Stimulated activated CD8-positive, alpha-beta memory T cell treated with anti-CD3 and anti-CD28 coated beads, Interleukin-12 subunit alpha, Interleukin-12 subunit beta, amount 100 ng/mL, for 4 hours (primary cell): Measurements from ENCODE around the gene LRRC7.
"Not testable (repeated sequence)": the region's sequence is repeated elsewhere in the genome, so short reads cannot be mapped to it uniquely, and the experiment has no call there.

Source experiments
- DNase-seq: peaks from one replicate; pipeline ENCODE4 v3.0.0-alpha.2; 2020; ENCODE audit warnings: low read depth

The LRRC7 gene

GRCh38 chr1:69697340-69697739 is 129.6 kb downstream of the LRRC7 start:
- DNase-seq: no peak

GRCh38 chr1:69700770-69701169 is 133.0 kb downstream of the LRRC7 start:
- no peak for DNase-seq

GRCh38 chr1:69702085-69702484 is 134.4 kb downstream of the LRRC7 start:
- no peak for DNase-seq

DNA sequence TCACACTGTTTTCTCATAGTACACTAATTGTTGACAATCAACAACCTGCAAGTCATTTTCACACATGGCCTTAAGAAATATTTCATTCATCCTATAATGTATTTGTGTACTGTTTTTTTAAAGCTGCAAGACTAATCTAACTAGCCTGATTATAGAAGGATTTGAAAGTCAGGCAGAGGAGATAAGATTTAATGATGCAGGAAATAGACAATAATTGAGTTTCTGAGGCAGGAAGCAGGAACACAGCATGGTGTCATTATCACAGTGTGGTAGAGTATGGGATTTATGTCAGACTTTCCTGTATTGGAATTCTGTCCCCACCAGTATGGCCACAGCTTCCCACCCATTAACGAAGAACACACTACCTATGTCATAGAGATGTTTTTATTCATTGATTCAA is 138.8 kb downstream of the LRRC7 start:
- DNase-seq: no peak

GRCh38 chr1:69707103-69707502 is 139.4 kb downstream of the LRRC7 start:
- no peak for DNase-seq

GRCh38 chr1:69710484-69711189 is 142.9 kb downstream of the LRRC7 start:
- no peak for DNase-seq

- no peak for DNase-seq
Observed at GRCh38 chr1:69711190-69711930, 143.6 kb downstream of the LRRC7 start.

DNA sequence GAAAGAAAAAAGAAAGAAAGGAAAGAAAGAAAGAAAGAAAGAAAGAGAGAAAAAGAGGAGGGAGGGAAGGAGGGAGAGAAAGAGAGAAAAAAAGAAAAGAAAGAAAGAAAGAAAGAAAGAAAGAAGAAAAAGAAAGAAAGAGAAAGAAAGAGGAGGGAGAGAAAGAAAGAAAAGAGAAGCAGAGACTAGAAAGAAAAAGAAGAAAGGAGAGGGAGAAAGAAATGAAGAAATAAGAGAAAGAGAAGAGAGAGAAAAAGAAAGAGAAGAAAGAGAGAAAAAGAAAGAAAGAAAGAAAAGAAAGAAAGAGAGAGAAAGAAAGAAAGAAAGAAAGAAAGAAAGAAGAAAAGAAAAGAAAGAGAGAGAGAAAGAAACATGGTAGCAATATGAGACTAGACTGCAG is 150.1 kb downstream of the LRRC7 start:
- not testable (repeated sequence) for DNase-seq

DNA sequence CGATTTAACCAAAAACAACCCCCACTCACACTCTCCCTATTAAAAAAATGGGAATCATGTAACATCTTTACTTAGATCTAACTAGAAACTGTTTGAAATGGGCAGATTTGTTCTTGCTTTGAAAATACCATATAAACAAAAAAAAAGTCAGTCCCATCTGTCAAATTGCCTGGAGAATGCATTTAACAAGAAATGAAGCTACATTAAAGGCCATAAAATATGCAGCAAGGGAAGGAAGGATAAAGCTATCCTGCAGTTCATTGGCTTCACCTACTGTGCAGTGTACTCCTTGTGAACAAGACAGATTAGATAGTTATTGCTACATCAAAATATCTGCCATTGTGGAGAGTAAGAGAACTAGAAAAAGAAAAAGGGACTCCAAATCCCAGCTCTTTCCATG is 160.5 kb downstream of the LRRC7 start:
- DNase-seq: no peak

- no peak for DNase-seq
Observed at GRCh38 chr1:69733061-69733460, 165.3 kb downstream of the LRRC7 start.

GRCh38 chr1:69737527-69738185 is 169.9 kb downstream of the LRRC7 start:
- no peak for DNase-seq

DNA sequence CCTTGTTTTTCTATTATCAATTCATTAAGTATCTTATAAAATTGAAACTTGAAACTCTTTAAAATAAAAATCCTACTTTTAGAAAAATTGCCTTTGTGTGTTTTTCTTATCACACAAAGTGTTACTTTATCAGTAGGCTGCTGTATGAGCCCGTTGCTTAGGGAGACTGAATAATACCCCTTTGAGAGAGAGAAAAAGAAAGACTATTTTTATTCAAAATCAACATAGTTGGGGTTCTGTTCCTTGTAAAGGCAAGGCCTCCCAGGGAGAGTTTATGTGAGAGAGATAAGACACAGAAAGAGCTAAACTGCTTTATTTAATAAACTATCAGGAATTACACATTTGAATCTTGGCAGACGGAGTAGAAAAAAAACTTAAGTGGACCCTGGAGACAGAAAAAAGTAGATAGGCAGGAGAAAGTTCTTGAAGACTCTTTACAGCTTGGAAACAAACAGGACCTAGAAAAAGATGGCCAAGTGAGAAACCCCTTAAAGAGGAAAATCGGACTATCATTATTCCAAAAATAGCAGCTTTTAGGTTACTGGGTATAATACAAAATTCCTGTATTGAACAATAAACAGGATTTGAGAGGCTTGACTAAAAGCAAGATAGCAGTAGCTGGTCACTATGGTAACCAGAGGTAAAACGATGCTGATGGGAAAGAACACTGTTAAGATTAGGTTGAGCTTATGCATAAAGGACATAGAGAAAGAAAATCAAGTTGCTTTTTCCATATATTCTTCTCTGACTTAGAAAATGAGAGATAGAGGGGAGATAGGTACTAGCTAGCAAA is 170.9 kb downstream of the LRRC7 start:
- no peak for DNase-seq

DNA sequence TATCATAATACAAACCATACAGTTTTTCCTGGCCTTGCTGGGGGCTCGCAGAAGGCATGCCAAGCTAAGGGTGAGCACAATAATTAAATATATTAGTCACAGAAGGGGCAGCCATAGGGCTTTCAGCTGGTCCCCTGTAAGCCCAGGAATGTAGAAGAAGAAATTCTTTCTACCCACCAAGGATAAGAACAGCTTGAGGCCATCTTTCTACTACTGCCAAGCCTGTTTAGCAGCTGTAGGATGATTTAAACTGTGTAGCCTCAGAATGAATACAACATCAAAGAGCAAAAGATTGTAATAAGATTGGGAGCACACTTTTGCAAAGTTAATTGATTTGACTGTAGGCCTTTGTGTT is 171.5 kb downstream of the LRRC7 start:
- DNase-seq: no peak

DNA sequence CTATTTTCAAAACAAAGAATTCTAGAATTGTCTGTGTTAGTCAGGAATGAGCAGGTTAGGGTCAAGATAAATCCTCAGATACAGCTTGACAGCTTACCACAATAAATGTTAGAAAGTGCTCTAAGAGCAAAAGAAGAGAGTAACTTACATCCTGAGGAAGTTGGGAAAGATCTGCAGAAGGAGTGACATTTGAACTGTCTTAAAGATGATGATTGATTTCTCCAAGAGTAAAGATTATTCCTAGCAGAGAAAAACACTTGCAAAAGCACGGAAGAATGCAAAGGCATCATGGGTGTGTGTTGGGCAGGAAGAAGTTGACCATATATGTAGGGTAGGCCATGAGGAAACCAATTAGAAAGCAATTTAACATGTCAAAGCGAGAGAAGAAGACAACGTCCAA is 175.4 kb downstream of the LRRC7 start:
- DNase-seq: no peak

- no peak for DNase-seq
Observed at GRCh38 chr1:69744381-69744780, 176.7 kb downstream of the LRRC7 start.

DNA sequence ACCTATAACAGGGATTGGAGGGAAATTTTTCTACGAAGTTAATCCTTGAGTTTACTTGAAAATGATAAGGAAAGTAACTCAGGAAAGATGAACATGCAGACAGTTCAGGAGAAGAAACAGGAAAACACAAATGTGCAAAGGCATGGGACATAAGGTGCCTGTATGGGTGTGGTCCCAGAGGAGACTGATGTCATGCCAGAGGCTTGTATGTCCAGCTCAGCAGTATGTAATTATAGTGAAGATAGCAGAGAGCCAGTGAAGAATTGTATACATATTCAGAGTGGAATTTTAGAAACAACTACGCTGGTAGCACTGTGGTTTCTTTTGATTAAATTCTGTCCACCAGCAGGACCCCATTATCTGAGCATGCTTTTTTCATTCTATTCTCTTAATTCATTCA is 179.5 kb downstream of the LRRC7 start:
- no peak for DNase-seq

GRCh38 chr1:69750638-69751037 is 182.9 kb downstream of the LRRC7 start:
- no peak for DNase-seq

- DNase-seq: no peak
Observed at GRCh38 chr1:69752831-69753230, 185.1 kb downstream of the LRRC7 start.

GRCh38 chr1:69754521-69754920 is 186.8 kb downstream of the LRRC7 start:
- no peak for DNase-seq

- DNase-seq: no peak
Observed at GRCh38 chr1:69755647-69756046, 187.9 kb downstream of the LRRC7 start.

DNA sequence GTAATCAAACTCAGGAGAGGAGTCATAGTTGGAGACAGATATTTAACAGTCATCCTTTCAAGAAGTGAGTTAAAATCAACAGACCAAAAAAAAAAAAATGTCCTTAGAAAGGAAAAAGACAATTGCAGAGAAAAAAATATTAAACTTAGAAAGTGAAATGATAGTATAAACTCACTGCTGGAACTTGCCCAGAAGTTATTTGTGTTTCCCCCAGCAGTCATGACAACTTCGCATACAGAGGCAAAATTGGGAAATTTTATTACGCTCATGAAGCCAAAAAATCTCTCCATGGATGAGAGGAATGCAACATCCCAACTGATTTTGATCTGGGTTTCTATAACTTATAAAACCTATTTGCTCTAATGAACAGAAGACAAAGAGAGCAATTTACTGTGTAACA is 198.2 kb downstream of the LRRC7 start:
- DNase-seq: no peak

DNA sequence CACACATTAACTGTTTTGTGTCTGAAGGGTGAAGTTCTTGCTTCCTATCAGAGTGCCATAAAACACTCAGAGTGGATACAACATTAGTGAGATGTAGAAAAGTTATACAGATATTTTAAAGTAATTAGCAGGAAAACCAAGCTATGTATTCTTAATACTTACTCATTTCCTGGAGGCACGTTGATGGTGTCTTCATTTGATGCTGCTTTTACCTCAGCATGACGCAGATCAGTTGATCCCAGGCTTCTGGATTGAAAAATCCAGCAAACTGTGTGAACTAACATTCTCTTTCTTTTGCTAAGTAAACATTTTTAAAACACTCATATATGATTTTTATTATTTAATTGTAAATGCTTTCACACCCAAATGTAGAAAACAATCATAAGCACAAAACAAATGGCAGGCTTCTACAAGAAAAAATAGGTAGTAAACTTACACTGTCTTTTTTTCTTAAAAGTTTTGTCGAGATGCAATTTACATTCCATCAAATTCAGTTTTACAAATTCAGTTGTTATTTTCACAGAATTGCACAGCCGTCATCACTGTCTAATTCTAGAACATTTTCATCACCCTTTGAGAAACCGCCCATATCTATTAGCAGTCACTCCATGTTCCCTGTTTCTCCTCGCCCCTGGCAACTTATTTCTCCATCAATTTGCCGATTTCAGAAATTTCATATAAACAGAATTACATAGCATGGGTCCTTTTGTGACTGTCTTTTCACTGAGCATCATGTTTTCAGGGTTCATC is 198.9 kb downstream of the LRRC7 start:
- DNase-seq: no peak
